Activated T-helper 17 cell treated with anti-CD3 and anti-CD28 coated beads, Interleukin-2, amount 50 U/mL, for 72 hours (primary cell): ENCODE results near the gene SH2D2A. TPM values are rescaled to one million over a fixed set of nuclear protein-coding genes. Genes with fewer than 3 reads are reported as not detected.
"Not testable (repeated sequence)": the region's sequence is repeated elsewhere in the genome, so short reads cannot be mapped to it uniquely, and the experiment has no call there.

ENCODE experiments used
- ATAC-seq: fragments of 150-1000 bp; cut with Tn5 transposase; replicated peaks from 2 replicates; pipeline ENCODE4 v1.10.0; 2021; ENCODE audit warnings: mild to moderate bottlenecking, moderate library complexity
- H3K27ac Mint-ChIP-seq: one replicate; pipeline ENCODE4 v1.8.0; 2022; ENCODE audit warnings: mixed read lengths
- H3K27me3 Mint-ChIP-seq: one replicate; pipeline ENCODE4 v1.8.0; 2022; ENCODE audit warnings: mixed read lengths
- H3K36me3 Mint-ChIP-seq: one replicate; pipeline ENCODE4 v1.8.0; 2022; ENCODE audit warnings: low read depth, mild to moderate bottlenecking, mixed read lengths
- H3K4me1 Mint-ChIP-seq: one replicate; pipeline ENCODE4 v1.8.0; 2022; ENCODE audit warnings: mixed read lengths
- H3K4me3 Mint-ChIP-seq: one replicate; pipeline ENCODE4 v1.8.0; 2022; ENCODE audit warnings: mild to moderate bottlenecking, mixed read lengths
- H3K9me3 Mint-ChIP-seq: one replicate; pipeline ENCODE4 v1.8.0; 2022; ENCODE audit warnings: mixed read lengths
- total RNA-seq, 2 donors: library from RNA; stranded (reverse); gene quantifications; one replicate each; pipeline ENCODE4 v1.2.3, GENCODE V29; 2022

SH2D2A gene
- total RNA-seq, 2 donors from 2014 or later: 173 to 257 TPM

GRCh38 chr1:156767879-156768604 lies 48.6 kb downstream of the SH2D2A start:
- Mint-ChIP-seq H3K4me1 (peaks cover 40% of the 10 kb centered on the region), H3K36me3 (peaks cover 47% of the 10 kb centered on the region), H3K9me3 (no peaks in the 10 kb centered on the region), H3K27ac (no peak overlapping the region), H3K27me3 (no peaks in the 10 kb centered on the region), H3K4me3 (no peak overlapping the region)
- ATAC-seq: peak; percentile 16

- H3K36me3 Mint-ChIP-seq: peaks cover 40% of the 10 kb centered on the region
- ATAC-seq: peak; percentile 94
- H3K4me1 Mint-ChIP-seq: peaks cover 33% of the 10 kb centered on the region
- H3K27me3 Mint-ChIP-seq: no peaks in the 10 kb centered on the region
- H3K9me3 Mint-ChIP-seq: no peaks in the 10 kb centered on the region
- H3K4me3 Mint-ChIP-seq: no peak within 1 kb of the TSS
- no peak within 1 kb of the TSS for H3K27ac Mint-ChIP-seq
Observed at GRCh38 chr1:156767101-156767878, 49.4 kb downstream of the SH2D2A start, which contains the start of gene PRCC. PRCC (plus strand) TSS chr1:156767535; CDS start chr1:156767772, 237 bp downstream.

DNA sequence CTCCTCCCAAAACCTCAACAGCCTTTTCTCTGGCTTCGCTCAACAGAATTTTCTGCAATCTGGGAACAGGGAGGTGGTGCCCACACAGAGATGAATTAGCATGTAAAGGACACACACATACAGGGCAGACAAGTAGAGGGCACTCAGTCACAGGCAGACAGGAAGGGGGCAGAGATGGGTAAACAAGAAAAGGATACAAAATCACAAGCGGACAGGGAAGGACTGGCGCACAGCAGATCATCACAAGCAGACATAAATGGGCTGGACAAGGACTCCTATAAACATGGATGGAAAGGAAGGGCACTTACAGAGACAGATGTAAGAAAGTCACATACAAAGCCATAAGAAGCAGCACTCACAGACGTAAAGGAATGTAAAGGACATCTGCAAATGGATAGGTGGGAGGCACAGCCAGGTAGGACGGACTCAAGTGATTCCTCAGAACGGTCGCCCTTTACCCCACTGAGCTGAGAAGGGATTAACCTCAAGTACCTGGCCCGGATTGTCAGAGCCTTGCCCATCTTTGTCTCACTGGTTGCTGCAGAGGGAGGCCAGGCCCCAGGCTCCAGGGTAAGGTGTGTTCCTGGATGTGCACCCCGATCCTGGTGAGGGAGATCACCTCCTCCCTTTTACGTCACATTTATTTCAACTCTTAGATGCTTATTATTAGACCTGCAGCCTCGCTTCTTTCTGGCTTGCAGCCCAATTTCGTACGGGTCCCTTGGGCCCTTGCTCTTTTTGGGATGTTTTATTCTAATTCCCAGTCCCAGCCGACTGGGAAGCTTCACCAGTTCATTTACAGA lies 50.1 kb downstream of the SH2D2A start:
- H3K9me3 Mint-ChIP-seq: no peaks in the 10 kb centered on the region
- no peak overlapping the region for H3K27ac Mint-ChIP-seq
- peak; percentile 3 for ATAC-seq
- H3K27me3 Mint-ChIP-seq: no peaks in the 10 kb centered on the region
- H3K4me1 Mint-ChIP-seq: peaks cover 30% of the 10 kb centered on the region
- H3K4me3 Mint-ChIP-seq: no peak overlapping the region
- H3K36me3 Mint-ChIP-seq: peaks cover 33% of the 10 kb centered on the region

DNA sequence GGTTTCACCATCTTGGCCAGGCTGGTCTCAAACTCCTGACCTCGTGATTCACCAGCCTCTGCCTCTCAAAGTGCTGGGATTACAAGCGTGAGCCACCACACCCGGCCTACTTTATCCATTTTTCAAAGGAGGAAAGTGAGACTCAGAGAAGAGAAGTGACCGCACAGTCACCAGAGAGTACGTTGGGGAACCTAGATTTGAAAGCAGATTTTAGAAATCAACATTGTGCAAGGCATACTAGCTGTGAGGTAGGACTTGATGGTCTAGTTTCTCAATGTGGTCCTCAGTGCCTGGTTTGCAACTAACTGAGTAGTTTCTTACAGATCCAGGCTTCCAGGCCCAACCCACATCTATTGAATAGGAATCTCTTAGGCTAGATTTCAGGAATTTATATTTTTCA lies 51.0 kb downstream of the SH2D2A start:
- H3K4me1 Mint-ChIP-seq: peaks cover 22% of the 10 kb centered on the region
- H3K4me3 Mint-ChIP-seq: no peak overlapping the region
- H3K27me3 Mint-ChIP-seq: no peaks in the 10 kb centered on the region
- no peak overlapping the region for H3K27ac Mint-ChIP-seq
- peaks cover 25% of the 10 kb centered on the region for H3K36me3 Mint-ChIP-seq
- no peaks in the 10 kb centered on the region for H3K9me3 Mint-ChIP-seq
- no peak for ATAC-seq

- peaks cover 20% of the 10 kb centered on the region for H3K4me1 Mint-ChIP-seq
- not testable (repeated sequence) for H3K27me3 Mint-ChIP-seq, H3K9me3 Mint-ChIP-seq, H3K27ac Mint-ChIP-seq, ATAC-seq, H3K4me3 Mint-ChIP-seq
- H3K36me3 Mint-ChIP-seq: peaks cover 20% of the 10 kb centered on the region
Observed at GRCh38 chr1:156765136-156765535, 51.5 kb downstream of the SH2D2A start.

GRCh38 chr1:156760796-156761104 lies 55.9 kb downstream of the SH2D2A start:
- H3K4me1 Mint-ChIP-seq: no peaks in the 10 kb centered on the region
- H3K9me3 Mint-ChIP-seq: no peaks in the 10 kb centered on the region
- no peaks in the 10 kb centered on the region for H3K36me3 Mint-ChIP-seq
- no peak overlapping the region for H3K27ac Mint-ChIP-seq
- H3K4me3 Mint-ChIP-seq: no peak overlapping the region
- no peak for ATAC-seq
- H3K27me3 Mint-ChIP-seq: no peaks in the 10 kb centered on the region

DNA sequence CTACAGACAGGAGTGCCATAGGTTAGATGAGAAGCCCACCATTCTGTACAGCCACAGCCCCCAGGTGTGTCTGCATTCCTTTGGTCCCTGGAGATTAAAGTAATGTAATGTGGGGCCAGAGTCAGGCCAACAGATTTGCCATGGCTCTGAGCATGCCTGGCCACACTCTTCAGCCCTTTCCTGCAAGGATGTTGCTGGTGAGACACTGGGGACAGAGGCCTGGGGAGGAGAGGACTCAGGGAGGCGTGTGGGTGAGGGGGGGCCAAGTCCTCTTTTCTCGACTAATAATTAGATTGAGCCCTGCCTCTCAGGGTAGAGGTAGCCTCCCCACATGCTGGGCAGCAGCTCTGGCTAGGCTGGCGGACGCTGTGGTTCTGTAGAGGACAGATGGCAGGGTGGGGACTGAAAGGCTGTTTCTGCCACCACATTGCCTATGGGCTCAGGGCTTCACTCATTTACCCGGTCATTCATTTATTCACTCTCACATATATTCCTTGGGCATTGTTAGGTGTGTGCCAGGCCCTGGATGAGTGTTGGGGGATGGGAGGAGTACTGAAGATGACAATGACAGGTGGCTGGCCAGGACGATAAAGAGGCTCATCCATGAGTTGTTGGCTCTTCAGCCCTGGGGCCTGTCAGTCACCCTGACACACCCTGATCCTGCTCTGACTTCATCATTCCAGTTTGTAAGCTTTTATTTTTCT lies 56.4 kb downstream of the SH2D2A start:
- Mint-ChIP-seq H3K36me3 (no peaks in the 10 kb centered on the region), H3K9me3 (no peaks in the 10 kb centered on the region), H3K27ac (no peak overlapping the region)

DNA sequence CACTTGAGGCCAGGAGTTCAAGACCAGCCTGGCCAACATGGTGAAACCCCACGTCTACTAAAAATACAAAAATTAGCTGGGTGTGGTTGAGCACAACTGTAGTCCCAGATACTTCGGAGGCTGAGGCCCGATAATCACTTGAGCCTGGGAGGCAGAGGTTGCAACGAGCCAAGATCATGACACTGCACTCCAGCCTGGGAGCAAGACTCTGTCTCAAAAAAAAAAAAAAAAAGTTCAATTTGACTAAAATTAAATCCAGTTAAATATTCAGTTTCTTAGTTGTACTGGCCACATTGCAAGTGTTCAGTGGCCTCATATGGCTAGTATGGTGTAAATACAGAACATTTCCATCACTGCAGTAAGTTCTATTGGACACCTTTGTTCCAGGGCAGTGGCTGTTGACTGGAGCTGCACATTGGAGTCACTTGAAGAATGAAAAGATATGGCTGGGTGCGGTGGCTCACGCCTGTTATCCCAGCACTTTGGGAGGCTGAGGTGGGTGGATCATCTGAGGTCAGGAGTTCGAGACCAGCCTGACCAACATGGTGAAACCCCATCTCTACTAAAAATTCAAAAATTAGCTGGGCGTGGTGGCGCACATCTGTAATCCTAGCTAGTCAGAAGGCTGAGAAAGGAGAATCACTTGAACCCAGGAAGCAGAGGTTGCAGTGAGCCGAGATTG lies 58.9 kb downstream of the SH2D2A start:
- H3K27ac Mint-ChIP-seq, H3K4me1 Mint-ChIP-seq: not testable (repeated sequence)

More for the DNA sequence above, 56.4 kb downstream of the SH2D2A start:
- H3K27me3 Mint-ChIP-seq: no peaks in the 10 kb centered on the region
- ATAC-seq: no peak
- H3K4me3 Mint-ChIP-seq: no peak overlapping the region
- H3K4me1 Mint-ChIP-seq: no peaks in the 10 kb centered on the region

GRCh38 chr1:156756355-156756754 lies 60.3 kb downstream of the SH2D2A start:
- peaks cover 4% of the 10 kb centered on the region for H3K36me3 Mint-ChIP-seq
- H3K27me3 Mint-ChIP-seq: no peaks in the 10 kb centered on the region
- H3K27ac Mint-ChIP-seq: no peak overlapping the region
- H3K4me3 Mint-ChIP-seq: no peak overlapping the region
- H3K4me1 Mint-ChIP-seq: peaks cover 4% of the 10 kb centered on the region
- no peak for ATAC-seq
- H3K9me3 Mint-ChIP-seq: no peaks in the 10 kb centered on the region

More for the DNA sequence above, 58.9 kb downstream of the SH2D2A start:
- not testable (repeated sequence) for ATAC-seq, H3K27me3 Mint-ChIP-seq, H3K36me3 Mint-ChIP-seq, H3K4me3 Mint-ChIP-seq, H3K9me3 Mint-ChIP-seq

Other genes starting within 250 kb of the SH2D2A start
- gene IQGAP3, start 244.3 kb downstream of the SH2D2A start, total RNA-seq: 1 to 10 TPM; 8.7 to 9.4 TPM
- gene TTC24, start 237.1 kb downstream of the SH2D2A start, total RNA-seq: under 1 TPM in 1 of 2 donors, not detected in 1; 0.79 TPM
- gene NAXE, start 225.1 kb downstream of the SH2D2A start, total RNA-seq: 10 to 100 TPM; 56.2 to 74.7 TPM
- gene GPATCH4, start 215.4 kb downstream of the SH2D2A start, total RNA-seq: 10 to 100 TPM; 21.3 to 51.8 TPM
- 1 to 10 TPM in 1 of 2 donors, under 1 TPM in 1; 0.30 to 1.5 TPM for gene HAPLN2, start 197.4 kb downstream of the SH2D2A start, total RNA-seq
- not detected for gene BCAN, start 174.7 kb downstream of the SH2D2A start, total RNA-seq
- gene NES, start 139.4 kb downstream of the SH2D2A start, total RNA-seq: under 1 TPM in 1 of 2 donors, not detected in 1; 0.05 TPM
- 1 to 10 TPM; 2.2 to 4.4 TPM for gene CRABP2, start 111.3 kb downstream of the SH2D2A start, total RNA-seq
- 10 to 100 TPM; 29.0 to 51.6 TPM for gene METTL25B, start 88.4 kb downstream of the SH2D2A start, total RNA-seq
- 10 to 100 TPM; 38.8 to 74.9 TPM for gene ISG20L2, start 88.1 kb downstream of the SH2D2A start, total RNA-seq
- 10 to 100 TPM; 58.8 to 67.0 TPM for gene MRPL24, start 75.8 kb downstream of the SH2D2A start, total RNA-seq
- gene HDGF, start 65.2 kb downstream of the SH2D2A start, total RNA-seq: 100 to 1,000 TPM; 270 to 361 TPM
- 10 to 100 TPM; 54.0 to 76.7 TPM for gene PRCC, start 49.3 kb downstream of the SH2D2A start, total RNA-seq
- under 1 TPM; 0.04 to 0.66 TPM for gene INSRR, start 42.3 kb upstream of the SH2D2A start, total RNA-seq
- 10 to 100 TPM in 1 of 2 donors, 1 to 10 TPM in 1; 2.5 to 13.3 TPM for gene NTRK1, start 44.0 kb upstream of the SH2D2A start, total RNA-seq
- gene PEAR1, start 76.9 kb upstream of the SH2D2A start, total RNA-seq: not detected
- gene LRRC71, start 103.8 kb upstream of the SH2D2A start, total RNA-seq: not detected
- gene ARHGEF11, start 228.9 kb upstream of the SH2D2A start, total RNA-seq: 1 to 10 TPM; 4.1 to 4.7 TPM